Endometrial microvascular endothelial cells (primary cell): ENCODE results near the gene DGCR8. TPM values are rescaled to one million over a fixed set of nuclear protein-coding genes. Genes with fewer than 3 reads are reported as not detected.

Experiments used
- in situ Hi-C: cut with HindIII; loops from 2 replicates; pipeline ENCODE4 v1.10.0; 2017; ENCODE audit warnings: low sequenced_read_pairs, low pct_unique_long_range_greater_than_20kb; ENCODE audit errors: inconsistent ontology term
- total RNA-seq: library from RNA; depleted of rRNA; stranded (reverse); fragments of >200 nt; gene quantifications from one replicate; pipeline ENCODE4 v1.2.3, GENCODE V29; 2015; ENCODE audit errors: inconsistent ontology term

DGCR8 gene
- total RNA-seq, 1 donor from 2014 or later = 28.9 TPM

DNA sequence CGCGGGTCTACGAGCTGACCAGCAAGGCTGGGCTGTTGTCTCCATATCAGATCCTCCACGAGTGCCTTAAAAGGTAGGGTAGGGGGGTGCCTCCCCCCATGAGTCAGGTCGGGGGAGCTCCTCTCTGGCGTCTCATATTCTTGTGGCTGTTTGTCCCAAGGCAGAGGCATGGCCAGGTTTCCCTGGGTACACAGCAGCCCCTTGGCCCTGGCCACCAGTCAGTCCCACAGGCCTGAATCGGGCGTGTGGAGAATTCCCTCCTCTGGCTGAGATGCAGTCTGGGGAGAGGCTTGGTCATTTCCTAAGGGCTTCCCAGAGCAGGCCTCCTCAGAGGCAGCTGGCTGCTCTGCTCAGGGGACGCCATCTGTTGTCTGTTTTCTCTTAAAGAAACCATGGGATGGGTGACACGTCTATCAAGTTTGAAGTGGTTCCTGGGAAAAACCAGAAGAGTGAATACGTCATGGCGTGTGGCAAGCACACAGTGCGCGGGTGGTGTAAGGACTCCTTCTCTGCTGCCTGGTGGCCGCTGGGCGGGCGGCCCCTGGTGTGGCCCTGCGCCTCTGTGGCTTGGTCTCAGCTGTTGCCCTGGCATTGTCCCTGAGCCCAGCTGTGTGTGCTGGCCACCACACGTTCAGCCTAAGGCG, 26.3 kb downstream of the DGCR8 start:
- in situ Hi-C loops = loop anchor here (25.0 kb wide), 2 partner anchors 144 to 344 kb away; partner anchors contain the start of gene TBX1

DNA sequence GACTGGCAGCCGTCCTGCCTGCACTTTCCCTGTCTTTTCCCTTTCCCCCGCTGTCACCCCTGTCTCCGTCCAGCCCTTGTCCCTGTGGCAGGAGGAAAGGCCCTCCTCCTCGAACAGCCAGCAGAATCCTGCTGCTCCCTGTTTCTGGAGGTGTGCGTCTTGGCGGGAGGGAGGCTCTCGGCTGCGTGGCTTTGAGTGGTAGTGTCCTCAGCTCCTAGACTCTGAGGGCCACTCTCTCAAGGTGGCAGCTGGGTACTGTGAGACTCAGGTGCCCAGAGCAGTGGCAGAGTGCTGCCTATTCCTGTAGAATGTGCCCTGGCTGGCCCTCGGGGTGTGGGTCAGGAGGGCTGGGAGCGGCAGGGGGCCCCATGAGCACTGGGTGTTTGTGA, 26.8 kb downstream of the DGCR8 start:
- in situ Hi-C loops = loop anchor here (25.0 kb wide), 2 partner anchors 145 to 345 kb away; partner anchors contain the start of gene TBX1

DNA sequence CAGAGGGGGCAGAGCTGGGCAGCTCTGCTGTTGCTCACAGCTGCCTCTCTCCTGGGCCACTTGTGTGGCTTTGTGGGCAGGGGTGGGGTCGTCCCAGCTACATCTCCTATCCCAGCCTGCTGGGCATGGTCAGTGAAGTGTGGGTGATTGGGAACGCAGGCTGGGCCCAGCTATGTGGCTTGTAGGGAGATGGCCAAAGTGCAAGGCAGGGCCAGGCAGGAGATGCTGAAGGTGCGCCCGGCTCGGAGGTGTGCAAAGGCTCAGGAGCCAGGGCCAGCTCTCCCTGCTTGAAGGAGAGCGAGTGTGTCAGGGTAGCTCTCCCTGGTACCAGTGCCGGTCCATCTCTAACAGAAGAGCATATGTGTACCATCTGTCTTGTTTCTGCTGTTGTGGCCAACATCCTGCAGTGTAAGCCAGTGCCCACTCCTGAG, 27.4 kb downstream of the DGCR8 start:
- in situ Hi-C loops = loop anchor here (25.0 kb wide), 2 partner anchors 145 to 345 kb away; partner anchors contain the start of gene TBX1

DNA sequence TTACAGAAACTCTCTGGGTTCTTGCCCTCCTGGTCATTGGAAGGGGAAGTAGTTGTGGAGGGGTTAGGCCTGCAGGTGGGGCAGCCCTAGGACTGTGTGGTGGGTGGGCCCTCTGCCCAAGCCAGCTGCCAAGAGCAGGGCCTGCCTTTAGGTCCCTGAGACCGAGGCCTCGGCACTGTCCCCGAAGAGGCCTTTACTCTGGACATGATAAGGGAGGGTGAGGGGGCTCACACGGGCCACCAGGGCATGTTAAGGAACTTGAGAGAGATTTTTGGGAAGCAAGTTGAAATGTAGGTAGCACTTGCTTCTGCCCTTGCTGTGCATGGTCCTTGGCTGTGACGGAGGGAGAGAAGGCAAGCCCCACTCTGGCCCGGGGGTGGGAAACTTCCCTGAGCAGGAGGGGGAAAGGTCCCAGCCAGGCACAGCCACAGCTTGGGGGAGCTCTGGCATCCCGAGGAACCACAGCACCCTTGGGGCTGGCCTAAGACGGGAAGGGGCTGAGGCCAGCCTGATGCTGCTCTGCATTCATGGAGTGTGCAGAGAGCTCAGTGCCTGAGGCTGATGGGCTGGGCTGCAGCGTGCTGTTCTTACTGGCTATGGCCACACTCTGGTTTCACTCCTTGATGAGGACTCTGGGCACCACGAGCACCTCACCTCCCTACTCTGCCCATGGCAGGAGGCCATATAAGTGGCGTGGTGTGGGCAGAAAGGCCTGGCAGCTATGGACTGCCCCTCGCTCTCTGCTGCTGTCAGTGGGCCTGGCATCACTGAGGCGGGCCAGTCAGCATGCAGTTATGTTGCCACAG, 28.1 kb downstream of the DGCR8 start:
- in situ Hi-C loops = loop anchor here (25.0 kb wide), 2 partner anchors 146 to 346 kb away; partner anchors contain the start of gene TBX1

DNA sequence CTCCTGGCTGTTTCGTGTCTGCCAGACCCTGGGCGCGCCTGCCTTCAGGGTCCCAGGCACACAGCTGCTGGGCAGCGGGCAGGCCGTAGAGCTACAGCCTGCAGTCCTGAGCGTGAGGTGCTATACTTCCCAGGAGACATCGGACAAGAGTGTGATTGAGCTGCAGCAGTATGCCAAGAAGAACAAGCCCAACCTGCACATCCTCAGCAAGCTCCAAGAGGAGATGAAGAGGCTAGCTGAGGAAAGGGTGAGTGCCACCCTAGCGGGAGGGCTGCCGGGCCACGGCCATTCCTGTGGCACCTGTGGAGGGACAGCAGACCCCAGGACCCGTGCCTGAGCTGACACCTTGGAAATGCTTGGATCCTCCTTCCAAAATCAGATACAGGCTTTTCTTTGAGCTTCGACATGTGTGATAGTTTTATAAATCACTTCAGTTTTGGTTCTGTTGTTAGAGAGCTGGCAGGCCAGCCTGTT, 28.8 kb downstream of the DGCR8 start:
- in situ Hi-C loops = loop anchor here (25.0 kb wide), 2 partner anchors 146 to 346 kb away; partner anchors contain the start of gene TBX1

DNA sequence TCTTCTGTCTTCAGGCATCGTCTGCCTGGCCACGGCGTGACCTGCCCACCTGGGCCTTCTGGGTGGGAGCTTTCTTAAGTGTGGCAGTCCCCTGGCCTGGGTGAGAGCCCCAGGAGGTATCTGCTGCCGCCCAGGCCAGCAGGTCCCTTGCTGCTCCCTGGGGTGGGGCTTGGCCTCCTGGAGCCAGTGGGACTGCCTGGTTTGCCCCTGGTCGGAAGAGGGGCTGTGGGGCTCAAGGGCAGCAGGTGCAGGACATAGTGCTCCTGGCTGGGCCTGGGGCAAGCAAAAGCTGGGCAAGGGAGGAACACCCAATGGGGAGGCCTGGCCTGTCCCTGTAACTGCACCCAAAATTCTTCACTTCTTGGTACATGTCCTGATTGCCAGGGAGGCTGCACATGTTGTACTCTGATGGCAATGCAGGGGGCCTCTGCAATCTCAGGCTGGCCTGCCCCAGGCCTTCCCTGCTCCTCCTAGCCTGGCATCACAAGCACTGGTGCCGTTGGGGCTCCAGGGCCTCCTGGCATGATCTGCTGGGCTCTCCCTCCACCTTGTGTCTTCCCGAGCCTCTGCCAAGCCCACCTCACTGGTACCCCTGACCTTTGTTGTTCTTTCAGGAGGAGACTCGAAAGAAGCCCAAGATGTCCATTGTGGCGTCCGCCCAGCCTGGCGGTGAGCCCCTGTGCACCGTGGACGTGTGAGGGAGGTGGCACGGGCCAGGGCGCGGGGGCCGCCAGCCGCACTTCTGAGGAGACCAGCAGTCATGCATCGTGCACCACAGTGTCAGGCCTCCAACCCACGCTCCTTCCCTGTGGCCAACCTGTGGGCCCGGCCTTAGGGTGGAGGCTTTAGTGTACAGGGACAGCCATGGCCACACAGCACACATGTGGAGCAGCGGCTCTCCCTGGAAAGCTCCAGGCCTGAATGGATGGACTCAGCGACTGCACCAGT, 29.6 kb downstream of the DGCR8 start:
- in situ Hi-C loops = loop anchor here (25.0 kb wide), 2 partner anchors 147 to 347 kb away; partner anchors contain the start of gene TBX1

DNA sequence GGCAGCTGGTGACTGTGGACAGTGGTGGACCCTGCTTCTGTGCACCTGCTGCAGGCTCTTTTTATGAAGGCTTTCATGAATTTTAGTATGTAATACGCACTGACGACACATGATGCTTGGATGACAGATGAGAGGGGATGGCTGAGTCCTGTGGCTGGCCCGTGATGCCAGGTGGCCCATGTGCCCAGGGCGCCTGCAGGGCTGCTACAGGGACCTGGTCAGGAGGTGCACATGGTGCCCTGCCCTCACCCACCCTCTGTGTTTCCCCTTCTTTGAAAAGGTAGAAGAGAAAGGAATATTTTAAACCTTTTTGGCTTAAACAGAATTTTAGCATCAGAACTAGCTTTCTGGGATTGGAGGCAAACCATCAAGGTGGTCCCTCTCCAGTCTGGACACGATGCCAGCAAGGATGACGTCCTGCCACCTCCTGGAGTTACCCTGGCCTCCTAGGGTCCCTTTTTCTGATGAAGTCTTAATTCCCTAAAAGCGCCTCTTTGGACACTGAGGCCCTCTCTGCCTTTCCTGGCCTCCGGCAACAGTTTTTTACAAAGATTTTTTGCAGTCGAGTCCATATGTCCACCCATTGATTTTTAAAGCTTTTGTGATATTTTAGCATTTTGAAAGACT, 30.4 kb downstream of the DGCR8 start:
- in situ Hi-C loops = loop anchor here (25.0 kb wide), 2 partner anchors 148 to 348 kb away; partner anchors contain the start of gene TBX1

DNA sequence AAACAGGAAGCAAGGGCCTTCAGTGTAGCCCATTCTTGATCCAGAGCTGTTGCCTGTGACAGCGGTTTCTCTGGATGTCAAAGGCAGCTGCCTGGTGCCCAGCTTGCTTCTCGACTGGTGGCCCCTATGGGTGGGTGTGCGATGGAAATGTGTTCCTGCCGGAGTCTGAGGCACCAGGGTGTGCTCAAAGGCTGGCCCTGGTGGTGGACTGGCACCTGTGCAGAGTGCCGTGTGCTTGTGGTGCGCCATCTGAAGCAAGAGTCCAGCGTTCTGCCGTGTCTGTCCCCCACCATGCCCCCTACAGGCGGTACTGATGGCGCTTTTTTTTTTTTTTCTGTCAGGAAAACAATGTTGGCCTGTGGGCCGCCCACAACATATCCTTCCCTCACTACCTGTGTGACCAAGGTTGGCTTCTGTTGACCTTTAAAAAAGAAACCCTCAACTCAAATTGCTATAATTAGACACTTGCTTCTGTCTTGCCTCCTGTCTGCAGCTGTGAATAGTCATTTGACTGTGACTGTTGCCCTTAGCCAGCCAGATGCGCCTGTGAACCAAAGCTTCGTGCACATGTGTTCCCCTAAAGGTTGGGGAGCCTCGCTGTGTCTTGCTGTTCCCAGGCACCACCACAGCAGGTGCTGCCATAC, 31.1 kb downstream of the DGCR8 start:
- in situ Hi-C loops = loop anchor here (25.0 kb wide), 2 partner anchors 149 to 349 kb away; partner anchors contain the start of gene TBX1

DNA sequence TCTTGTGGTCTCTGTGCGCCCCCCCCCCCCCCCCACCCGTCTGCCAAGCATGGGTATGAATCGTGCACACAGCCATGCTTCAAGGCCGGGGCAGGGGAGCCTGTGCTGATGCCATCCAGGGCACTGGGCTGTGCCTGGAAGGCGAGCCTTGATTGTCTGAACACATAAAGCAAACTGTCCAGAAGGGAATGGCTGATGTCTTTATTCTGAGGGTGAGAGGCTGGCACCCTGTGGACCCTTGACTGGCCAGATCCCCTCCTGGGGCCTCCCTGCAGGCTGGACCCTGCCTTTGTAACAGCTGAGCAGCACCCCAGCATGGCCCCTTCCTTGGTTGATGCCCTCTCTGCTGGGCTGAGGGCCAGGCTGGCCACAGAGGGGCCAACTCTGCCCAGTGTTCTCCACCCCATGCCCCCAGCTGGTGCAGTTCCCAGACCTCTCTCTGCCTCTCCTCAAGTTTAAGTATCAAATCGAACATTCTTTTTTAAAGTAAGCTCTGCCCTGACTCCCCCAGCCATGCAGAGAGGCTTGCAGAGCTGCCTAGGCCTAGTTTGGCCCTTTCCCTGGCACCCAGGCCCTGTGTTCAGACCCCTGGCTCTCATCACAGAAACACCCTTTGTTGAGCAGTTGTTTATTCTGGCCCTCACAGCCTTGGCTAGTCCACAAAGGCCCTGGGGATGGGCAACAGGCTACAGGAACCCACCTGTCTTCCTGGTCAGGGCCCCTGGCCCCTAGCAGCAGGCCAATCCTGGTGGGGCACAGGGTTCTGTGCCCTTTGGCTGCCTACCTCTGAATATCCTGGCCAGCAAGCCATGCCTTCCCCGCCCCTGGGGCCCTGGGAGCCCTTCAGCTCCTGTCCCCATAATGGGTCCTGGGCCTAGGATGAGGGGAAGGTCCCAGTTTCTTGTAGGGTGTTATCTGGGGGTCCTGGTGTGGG, 31.9 kb downstream of the DGCR8 start:
- in situ Hi-C loops = loop anchor here (25.0 kb wide), 2 partner anchors 150 to 350 kb away; partner anchors contain the start of gene TBX1

DNA sequence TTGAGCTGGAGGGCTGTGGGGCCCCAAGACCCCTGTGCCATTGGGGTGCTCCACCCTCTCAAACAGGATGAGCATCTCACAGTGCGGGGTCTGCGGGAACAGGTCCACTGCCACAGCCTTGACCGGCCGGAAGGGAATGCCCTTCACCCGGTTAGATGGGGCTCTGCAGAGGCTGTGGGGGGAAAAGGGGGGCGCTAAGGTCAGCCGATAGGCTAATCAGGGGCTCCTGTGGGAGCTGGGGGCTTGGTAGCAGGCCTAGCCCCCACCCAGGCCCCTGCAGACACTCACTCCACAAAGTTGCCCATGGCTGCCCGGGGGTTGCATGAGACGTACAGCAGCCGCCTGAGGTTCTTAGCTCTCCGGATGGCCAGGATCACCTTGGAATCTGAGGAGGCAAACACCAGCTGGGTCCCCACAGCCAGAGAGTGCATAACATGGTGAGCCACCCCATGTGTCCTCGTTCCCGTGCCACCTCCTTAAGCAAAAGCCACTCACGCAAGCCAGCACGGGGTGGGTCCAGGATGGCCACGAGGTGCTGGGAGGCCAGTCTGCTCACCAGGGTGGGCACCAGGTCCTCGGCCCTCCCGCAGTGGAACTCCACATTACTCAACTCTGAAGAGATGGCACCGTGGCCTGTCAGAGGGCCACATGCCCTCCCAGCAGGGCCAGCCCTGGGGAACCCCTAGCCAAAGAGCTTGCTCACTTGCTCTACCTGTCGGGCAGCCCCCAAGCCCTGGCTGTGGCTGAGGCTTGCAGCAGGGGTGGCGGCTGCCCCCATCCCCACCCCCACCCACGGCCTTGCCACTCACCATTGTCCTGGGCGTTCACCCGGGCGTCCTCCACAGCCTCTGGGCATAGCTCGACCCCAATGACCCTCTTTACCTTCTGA, 32.8 kb downstream of the DGCR8 start:
- in situ Hi-C loops = loop anchor here (25.0 kb wide), 2 partner anchors 151 to 351 kb away; partner anchors contain the start of gene TBX1

DNA sequence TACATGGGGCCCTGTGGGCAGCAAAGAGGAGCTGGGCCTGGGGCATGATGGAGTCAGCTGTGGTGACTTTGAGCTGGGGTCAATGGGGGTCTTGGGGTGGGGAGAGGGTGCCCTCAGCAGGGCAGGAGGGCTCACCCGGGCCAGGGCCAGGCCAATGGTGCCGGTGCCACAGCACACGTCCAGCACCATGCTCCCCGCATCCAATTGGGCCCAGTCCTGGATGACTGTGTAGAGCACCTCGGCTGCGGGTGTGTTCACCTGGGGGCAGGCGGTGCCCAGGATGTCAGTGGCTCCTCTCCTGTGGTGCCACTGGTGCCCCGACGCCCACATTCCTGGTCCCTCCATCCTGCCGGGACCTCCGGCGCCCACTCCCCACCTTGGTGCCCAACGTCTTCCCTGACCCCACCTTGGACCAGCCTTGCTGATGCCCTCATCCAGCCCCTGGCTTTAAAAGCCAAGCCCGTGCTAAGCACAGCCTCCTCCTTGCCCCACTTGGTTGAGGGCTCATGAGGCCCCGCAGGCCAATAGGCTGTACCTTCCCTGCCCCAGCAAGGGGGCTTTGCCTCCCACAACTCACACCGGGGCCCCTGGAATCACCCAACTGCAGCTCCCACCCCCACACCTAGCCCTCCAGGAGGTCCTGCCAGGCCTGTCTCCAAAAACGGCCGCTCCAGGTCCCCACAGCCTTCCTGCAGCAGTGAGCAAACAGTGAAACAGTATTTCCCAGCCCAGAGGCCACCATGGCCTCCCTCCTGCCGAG, 33.7 kb downstream of the DGCR8 start:
- in situ Hi-C loops = loop anchor here (25.0 kb wide), 2 partner anchors 151 to 351 kb away; partner anchors contain the start of gene TBX1

DNA sequence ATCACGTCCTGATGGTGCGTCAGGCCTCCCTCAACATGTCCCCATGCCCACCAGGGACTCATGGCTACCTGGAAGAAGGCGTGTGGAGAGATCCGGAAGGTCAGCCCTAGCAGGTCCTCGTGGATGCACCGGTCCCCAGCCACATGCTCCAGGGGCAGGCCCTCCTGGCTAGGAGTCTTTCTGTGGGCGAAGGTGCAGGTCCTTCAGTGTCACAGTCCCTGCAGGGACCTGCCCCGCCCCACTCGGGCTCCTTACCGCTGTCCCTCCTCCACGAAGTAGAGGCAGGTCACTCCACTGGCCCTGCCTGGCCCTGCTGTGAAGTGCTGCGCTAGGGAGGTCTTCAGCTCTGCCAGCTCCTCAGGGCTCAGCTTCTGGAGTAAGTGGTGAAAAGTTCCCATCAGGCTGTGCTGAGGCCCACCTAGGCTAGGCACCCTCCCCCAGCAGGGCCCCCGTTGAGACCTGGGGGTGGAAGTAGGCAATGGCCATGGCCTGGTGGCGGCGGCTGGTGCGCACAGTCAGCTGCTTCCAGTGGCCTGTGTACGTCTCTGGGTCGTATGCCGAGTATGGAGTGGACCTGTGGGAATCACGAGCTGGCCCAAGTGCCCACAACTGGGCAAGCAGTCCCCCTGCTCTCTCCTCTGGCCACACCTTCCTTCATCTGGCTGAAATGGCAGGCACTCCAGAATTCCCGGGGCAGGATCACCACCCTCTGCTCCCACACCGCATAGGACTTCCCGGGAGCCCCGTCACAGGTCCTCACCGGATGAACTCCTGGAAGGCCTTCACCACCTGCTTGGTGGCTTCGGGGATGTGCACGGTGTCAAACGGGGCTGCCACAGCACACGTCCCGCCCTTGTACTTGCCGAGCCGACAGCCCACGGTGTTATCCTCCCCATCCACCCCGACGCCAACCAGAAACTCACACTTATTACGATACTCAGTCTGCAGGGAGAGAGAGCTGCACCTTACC, 34.8 kb downstream of the DGCR8 start:
- in situ Hi-C loops = loop anchor here (25.0 kb wide), 2 partner anchors 152 to 352 kb away; partner anchors contain the start of gene TBX1

DNA sequence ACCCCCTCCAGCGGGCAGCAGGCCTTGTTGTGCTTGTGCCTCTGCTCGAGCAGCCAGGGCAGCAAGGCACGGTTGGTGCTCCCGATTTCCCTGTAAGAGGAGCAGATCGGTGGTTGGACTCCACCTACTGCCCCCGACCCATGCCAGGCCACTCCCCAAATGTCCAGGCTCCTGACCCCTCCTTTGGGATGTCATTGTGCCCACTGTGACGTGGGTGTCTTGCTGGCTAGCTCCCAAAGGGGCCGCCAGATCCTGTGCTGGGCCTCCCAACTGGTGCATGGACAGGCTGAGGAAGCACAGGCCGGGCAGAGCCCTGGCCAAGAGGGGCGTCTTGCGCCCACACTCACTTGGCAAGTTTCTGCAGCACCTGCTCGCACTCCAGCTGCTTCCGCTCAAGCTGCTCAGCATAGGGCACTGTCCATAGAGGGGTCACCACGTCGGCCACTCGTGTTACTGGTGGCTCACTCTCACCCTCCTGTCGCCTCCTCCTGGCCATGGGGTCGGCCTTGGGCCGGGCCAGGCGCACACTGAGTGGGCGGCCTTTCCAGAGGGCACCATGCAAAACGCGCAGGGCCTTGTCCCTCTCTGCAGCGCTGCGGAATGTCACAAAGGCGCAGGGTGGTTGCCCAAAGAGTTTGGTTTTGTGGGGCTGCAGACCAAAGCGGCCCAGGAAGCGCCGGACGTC, 35.8 kb downstream of the DGCR8 start, which contains the start of gene RANBP1:
RANBP1 (plus strand) TSS at position 414 of the 685 bp plus-strand sequence; CDS start at position 495, 81 bp downstream.
- in situ Hi-C loops = loop anchor here (25.0 kb wide), 2 partner anchors 154 to 354 kb away; partner anchors contain the start of gene TBX1
